HG03432 (cell line): ENCODE measurements around the gene CLCN7.

Source experiments
- ATAC-seq: cut with Tn5 transposase; IDR thresholded peaks from one replicate; pipeline ENCODE4 v1.9.1; 2021; ENCODE audit warnings: mild to moderate bottlenecking, moderate library complexity; ENCODE audit not compliant: unreplicated experiment

CLCN7 gene

DNA sequence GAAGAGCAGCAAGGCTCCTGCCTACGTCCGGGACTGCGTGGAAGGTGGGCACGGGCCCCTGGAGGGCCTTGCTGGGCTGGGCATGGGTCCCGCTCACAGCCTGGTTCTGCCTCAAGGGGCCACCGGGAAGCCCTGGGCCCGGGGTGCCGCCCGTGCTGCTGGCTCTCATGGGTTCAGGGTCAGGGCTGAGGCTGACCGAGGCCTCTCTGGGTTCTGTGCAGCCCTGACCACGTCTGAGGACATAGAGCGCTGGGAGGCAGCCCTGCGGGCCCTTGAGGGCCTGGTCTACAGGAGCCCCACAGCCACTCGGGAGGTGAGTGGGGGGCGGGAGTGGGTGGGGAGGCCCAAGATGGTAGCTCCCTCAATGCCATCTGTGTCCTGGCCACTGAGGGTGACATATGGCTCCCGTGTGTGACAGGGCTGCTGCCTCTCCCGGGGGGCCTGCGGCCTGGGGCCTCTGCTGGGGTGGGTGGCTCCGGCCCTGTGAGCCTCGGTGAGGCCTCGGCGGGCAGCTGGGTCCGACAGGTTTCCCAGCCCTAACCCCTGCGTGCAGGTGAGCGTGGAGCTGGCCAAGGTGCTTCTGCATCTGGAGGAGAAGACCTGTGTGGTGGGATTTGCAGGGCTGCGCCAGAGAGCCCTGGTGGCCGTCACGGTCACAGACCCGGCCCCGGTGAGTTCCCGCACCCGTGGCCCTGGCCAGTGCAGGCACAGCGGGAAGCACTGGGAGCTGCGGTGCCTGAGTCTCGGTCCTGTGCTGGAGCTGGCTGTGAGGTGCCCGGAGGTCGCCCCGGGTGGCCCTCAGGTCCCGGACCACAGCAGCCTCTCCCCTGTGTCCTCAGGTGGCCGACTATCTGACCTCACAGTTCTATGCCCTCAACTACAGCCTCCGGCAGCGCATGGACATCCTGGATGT is 27.5 kb upstream of the CLCN7 start:
- no peak for ATAC-seq

DNA sequence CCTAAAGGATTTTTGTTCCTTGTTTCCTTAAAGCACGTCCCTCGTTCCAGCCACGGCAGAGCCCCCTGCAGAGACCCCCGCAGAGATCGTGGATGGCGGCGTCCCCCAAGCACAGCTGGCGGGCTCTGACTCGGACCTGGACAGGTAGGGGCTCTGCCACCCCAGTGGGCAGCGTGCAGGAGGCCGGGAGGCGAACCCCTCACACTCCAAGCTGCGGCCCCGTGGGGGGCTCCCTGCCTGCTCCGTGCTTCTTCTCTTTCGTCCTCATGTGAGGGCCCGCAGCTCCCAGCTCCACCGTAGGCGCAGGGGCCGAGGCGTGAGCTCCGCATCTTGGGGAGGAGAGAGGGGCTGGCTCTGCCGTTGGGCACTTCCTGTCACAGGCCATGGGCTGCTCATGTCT is 26.8 kb upstream of the CLCN7 start:
- no peak for ATAC-seq

- ATAC-seq, result no peak
These were observed 25.8 kb upstream of the CLCN7 start for GRCh38 chr16:1500465-1501150.

GRCh38 chr16:1499756-1500464 is 25.1 kb upstream of the CLCN7 start:
- no peak for ATAC-seq

- no peak for ATAC-seq
These were observed 24.3 kb upstream of the CLCN7 start for GRCh38 chr16:1498899-1499676.

GRCh38 chr16:1497014-1497598 is 22.3 kb upstream of the CLCN7 start:
- ATAC-seq, result no peak

- ATAC-seq, result no peak
These were observed 21.6 kb upstream of the CLCN7 start for GRCh38 chr16:1496464-1496863.

GRCh38 chr16:1495889-1496262 is 21.0 kb upstream of the CLCN7 start:
- no peak for ATAC-seq

- no peak for ATAC-seq
These were observed 20.5 kb upstream of the CLCN7 start for GRCh38 chr16:1495211-1495888.

DNA sequence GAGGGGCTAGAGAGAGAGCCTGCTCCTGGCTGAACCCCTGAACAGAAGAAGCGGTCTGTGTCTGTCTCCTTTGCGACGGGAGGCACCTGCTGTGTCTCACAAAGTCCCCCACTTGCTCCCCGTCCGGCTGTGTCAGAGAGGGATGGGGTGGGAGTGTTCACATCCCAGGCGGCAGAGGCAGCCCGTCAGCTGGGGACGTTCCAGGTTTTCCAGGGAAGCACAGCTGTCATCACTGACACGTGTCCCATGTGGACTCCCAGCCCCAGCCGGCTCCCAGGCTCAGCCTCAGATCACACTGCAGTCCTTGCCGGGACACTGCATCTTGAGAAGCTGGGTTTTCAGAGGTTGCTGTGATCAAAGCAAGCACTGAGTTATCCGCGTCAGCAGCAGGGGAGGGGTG is 19.9 kb upstream of the CLCN7 start:
- no peak for ATAC-seq

DNA sequence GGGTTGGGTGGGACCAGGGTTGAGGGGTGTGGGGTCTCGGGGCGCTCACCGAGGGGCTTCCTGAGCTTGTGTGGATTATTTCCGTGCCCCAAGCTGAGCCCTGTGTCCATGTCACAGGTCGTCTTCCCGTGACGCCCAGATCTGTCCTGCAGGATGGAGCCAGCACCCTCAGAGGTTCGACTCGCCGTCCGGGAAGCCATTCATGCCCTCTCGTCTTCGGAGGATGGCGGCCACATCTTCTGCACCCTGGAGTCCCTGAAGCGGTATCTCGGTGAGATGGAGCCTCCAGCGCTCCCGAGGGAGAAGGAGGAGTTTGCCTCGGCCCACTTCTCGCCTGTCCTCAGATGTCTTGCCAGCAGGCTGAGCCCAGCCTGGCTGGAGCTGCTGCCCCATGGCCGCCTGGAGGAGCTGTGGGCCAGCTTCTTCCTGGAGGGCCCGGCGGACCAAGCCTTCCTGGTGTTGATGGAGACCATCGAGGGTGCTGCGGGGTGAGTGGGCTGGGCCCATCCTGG is 19.4 kb upstream of the CLCN7 start:
- no peak for ATAC-seq

- ATAC-seq, result peak; percentile 10
These were observed 18.9 kb upstream of the CLCN7 start for GRCh38 chr16:1493746-1494094.

- ATAC-seq, result peak; percentile 73
These were observed 18.3 kb upstream of the CLCN7 start, which contains the start of gene TELO2 for GRCh38 chr16:1492923-1493745. TELO2 (plus strand) TSS chr16:1493360; CDS start chr16:1494282, 922 bp downstream.

GRCh38 chr16:1492082-1492922 is 17.5 kb upstream of the CLCN7 start:
- ATAC-seq, result no peak

GRCh38 chr16:1491327-1491726 is 16.5 kb upstream of the CLCN7 start:
- no peak for ATAC-seq

GRCh38 chr16:1489077-1489476 is 14.2 kb upstream of the CLCN7 start:
- ATAC-seq, result no peak

- ATAC-seq, result no peak
These were observed 13.8 kb upstream of the CLCN7 start, which contains the start of gene PTX4 for GRCh38 chr16:1488619-1489018. PTX4 (minus strand) TSS chr16:1488944; CDS start chr16:1488909, 35 bp downstream.
